ENCODE data around the gene APOBEC3F.
"Not testable (repeated sequence)": the region's sequence is repeated elsewhere in the genome, so short reads cannot be mapped to it uniquely, and the experiment has no call there.

DNA sequence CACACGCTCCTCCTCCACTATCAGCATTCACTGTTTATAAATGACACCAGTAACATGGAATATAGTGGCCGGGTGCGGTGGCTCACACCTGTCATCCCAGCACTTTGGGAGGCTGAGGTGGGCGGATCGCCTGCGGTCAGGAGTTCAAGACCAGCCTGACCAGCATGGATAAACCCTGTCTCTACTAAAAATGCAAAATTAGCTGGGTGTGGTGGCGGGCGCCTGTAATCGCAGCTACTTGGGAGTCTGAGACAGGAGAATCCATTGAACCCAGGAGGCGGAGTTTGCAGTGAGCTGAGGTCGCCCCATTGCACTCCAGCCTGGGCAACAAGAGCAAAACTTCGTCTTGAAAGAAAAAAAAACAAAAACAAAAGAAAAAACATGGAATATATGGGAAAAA is 37.2 kb downstream of the APOBEC3F start:
- TF ChIP-seq, protein P1, sequence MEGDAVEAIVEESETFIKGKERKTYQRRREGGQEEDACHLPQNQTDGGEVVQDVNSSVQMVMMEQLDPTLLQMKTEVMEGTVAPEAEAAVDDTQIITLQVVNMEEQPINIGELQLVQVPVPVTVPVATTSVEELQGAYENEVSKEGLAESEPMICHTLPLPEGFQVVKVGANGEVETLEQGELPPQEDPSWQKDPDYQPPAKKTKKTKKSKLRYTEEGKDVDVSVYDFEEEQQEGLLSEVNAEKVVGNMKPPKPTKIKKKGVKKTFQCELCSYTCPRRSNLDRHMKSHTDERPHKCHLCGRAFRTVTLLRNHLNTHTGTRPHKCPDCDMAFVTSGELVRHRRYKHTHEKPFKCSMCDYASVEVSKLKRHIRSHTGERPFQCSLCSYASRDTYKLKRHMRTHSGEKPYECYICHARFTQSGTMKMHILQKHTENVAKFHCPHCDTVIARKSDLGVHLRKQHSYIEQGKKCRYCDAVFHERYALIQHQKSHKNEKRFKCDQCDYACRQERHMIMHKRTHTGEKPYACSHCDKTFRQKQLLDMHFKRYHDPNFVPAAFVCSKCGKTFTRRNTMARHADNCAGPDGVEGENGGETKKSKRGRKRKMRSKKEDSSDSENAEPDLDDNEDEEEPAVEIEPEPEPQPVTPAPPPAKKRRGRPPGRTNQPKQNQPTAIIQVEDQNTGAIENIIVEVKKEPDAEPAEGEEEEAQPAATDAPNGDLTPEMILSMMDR (IDR thresholded peaks at IDR 0.05): not testable (repeated sequence)
- not testable (repeated sequence) for TF ChIP-seq EP300 (IDR thresholded peaks at IDR 0.05)
